GM18873 (cell line): ENCODE results near the gene LRCH3.

ENCODE experiments used
- ATAC-seq: cut with Tn5 transposase; IDR thresholded peaks from one replicate; pipeline ENCODE4 v1.9.1; 2021; ENCODE audit warnings: mild to moderate bottlenecking, moderate library complexity, moderate number of reproducible peaks; ENCODE audit not compliant: unreplicated experiment, low FRiP score

LRCH3 gene

GRCh38 chr3:197791113-197791891 is at the start of gene LRCH3:
TSS of gene LRCH3 (plus strand) at chr3:197791254. CDS start at chr3:197791279, 25 bp downstream.
- ATAC-seq = peak; percentile 69

GRCh38 chr3:197742787-197743186 is 48.3 kb upstream of the LRCH3 start:
- no peak for ATAC-seq

GRCh38 chr3:197746209-197746608 is 44.8 kb upstream of the LRCH3 start:
- ATAC-seq = no peak

GRCh38 chr3:197746801-197747237 is 44.2 kb upstream of the LRCH3 start:
- ATAC-seq = no peak

- no peak for ATAC-seq
Observed at GRCh38 chr3:197748597-197749314, 42.3 kb upstream of the LRCH3 start.

- ATAC-seq = no peak
Observed at GRCh38 chr3:197749315-197749600, 41.8 kb upstream of the LRCH3 start.

GRCh38 chr3:197749601-197750395 is 41.3 kb upstream of the LRCH3 start, which contains the start of gene FYTTD1:
TSS of gene FYTTD1 (plus strand) at chr3:197749883. CDS start at chr3:197749972, 89 bp downstream.
- ATAC-seq = peak; percentile 63

- no peak for ATAC-seq
Observed at GRCh38 chr3:197750396-197750831, 40.6 kb upstream of the LRCH3 start.

GRCh38 chr3:197750858-197751737 is 40.0 kb upstream of the LRCH3 start:
- no peak for ATAC-seq

- ATAC-seq = no peak
Observed at GRCh38 chr3:197752107-197752506, 38.9 kb upstream of the LRCH3 start.

GRCh38 chr3:197753263-197753662 is 37.8 kb upstream of the LRCH3 start:
- ATAC-seq = no peak

GRCh38 chr3:197756704-197757103 is 34.4 kb upstream of the LRCH3 start:
- no peak for ATAC-seq

GRCh38 chr3:197758512-197758911 is 32.5 kb upstream of the LRCH3 start:
- ATAC-seq = no peak

- no peak for ATAC-seq
Observed at GRCh38 chr3:197761784-197762183, 29.3 kb upstream of the LRCH3 start.

- ATAC-seq = no peak
Observed at GRCh38 chr3:197775317-197775716, 15.7 kb upstream of the LRCH3 start.

GRCh38 chr3:197782230-197782629 is 8.8 kb upstream of the LRCH3 start:
- ATAC-seq = no peak

- ATAC-seq = no peak
Observed at GRCh38 chr3:197784019-197784585, 7.0 kb upstream of the LRCH3 start.

GRCh38 chr3:197787412-197787811 is 3.6 kb upstream of the LRCH3 start:
- ATAC-seq = no peak

GRCh38 chr3:197789309-197789708 is 1.7 kb upstream of the LRCH3 start:
- no peak for ATAC-seq

GRCh38 chr3:197790033-197790432 is 1.0 kb upstream of the LRCH3 start:
- ATAC-seq = no peak
